ENCODE measurements around the gene ZCCHC2.

The ZCCHC2 gene

GRCh38 chr18:62609764-62610163 is 86.9 kb downstream of the ZCCHC2 start:
- DNase-seq = no peak

DNA sequence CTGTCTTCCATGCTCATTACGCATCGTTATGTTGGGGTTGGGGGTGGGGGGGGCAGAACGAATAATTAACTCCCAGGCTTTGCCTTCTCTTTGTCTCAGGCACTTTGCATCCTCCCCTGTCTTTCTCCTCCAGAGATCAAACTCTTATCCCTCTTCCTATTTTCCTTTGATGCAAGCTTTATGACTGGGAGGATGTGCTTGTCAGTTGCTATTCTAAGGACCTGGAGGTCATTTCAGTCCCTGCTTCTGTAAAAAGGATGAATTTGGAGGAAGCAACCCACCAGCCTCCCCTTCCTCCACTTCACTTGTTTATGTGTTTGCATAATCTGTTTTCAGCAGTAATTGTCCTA is 87.5 kb downstream of the ZCCHC2 start:
- DNase-seq = peak; percentile 35

DNA sequence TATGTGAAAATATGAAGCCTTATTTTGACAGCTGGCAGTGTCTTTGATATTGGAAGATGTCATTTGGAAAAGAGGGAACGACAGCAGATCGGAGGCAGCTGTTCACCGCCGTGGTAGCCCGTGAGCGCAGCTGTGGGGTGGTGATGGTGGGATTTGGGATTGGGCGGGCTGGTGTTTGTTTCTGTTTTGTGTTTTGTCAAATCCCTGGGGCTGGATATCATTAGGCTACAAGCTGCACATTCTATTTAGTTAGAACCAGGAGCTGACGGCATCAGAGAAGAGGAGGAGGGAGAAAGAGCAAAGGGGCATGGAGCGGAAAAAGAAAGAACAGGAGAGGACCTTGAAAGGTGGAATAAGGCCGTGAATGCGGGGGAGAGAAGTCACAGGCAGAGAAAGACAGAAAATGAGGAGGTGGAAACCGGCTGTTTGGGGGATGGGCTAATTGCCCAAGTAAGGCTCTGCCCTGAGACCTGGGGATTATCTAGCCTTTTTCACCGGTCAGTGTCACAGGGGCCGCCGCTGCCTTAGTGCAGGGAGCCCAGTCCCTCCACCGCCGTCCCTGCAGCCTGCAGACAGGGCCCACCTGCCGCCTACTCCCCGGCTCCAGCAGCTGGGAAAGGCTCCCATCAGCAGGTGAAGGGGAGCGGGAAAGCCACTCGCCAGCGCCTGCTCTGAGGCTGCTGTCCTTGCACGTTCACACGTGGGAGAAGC is 88.0 kb downstream of the ZCCHC2 start:
- peak; percentile 73 for DNase-seq

DNA sequence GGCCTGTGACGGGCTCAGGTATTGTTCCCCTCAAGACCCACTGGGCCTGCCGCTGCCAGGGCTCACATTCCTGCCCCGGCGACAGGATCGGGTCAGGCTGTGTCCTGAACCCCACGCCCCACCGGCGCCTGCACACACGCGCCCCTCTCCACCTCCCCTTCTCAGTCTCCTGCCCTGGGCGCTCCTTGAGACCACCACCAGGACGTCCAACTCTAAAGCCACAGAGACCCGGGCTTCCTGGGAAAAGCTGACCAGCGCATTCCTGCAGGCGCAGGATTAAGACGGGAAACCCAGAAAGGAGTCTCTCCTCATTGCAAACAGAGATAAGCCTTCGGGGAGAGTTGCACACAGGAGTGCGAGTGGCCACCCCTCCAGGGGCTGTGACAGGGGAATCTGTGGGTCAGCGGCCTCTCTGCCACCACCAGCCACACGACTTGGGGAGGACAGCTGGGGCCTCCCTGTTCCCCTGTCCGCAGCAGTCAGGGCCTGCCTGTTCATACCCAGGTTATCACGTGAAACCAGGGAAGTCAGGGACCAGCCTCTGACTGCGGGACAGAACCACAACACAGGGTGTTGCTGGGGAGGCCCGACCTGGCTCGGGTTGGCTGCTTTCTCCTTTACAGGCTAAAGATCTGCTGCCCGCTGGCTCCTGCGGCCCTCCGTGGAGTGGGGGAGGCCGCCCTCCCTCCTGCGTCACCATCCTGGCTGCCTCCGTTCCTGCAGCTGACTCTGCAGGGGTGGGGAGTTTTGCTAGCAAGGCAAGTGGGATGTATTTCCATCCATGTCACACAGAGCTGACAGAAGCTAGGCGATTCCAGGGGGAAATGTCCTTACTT is 88.8 kb downstream of the ZCCHC2 start:
- DNase-seq = peak; percentile 62

GRCh38 chr18:62612289-62612645 is 89.4 kb downstream of the ZCCHC2 start:
- DNase-seq = no peak

DNA sequence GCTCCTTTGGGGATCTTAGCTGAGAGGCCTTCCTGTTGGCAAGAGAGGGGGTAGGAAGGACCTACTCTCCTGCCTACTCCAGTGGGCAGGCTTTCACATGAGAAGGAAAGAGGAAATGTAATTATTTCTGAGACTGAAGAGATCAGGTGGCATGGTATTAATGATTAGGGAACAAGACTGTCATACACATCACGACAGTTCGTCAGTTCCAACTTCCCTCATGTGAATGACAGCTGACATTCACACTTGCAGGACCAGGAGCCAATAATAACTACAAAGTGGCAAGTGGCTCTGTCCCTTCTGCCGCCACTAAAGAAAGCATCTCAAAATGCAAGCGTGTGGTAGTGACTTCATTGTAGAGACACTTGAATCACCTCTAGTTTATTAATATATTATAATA is 90.0 kb downstream of the ZCCHC2 start:
- DNase-seq = no peak

GRCh38 chr18:62614494-62614893 is 91.7 kb downstream of the ZCCHC2 start:
- no peak for DNase-seq

DNA sequence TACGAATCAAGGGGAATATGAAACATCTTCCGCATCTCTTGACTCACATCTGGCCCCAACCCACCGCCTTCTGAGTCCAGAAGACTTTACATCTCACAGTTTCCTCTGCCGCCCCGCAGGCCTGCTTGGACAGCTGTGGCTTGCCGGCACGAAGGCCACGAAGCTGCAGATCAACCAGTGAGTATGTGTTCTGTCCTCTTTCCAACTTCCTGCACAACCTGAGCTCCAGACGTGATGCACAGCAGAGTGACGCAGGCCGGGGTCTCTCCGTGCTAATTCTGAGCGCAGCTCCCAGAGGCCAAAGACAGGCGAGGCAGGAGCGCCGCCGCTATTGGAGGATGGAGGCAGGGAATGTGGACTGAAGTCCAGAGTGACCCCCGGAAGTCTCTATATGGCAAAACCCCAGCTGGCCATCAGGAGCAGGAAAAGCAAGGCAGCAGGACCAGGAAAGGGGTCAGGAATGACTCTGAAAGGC is 93.5 kb downstream of the ZCCHC2 start:
- DNase-seq = no peak

DNA sequence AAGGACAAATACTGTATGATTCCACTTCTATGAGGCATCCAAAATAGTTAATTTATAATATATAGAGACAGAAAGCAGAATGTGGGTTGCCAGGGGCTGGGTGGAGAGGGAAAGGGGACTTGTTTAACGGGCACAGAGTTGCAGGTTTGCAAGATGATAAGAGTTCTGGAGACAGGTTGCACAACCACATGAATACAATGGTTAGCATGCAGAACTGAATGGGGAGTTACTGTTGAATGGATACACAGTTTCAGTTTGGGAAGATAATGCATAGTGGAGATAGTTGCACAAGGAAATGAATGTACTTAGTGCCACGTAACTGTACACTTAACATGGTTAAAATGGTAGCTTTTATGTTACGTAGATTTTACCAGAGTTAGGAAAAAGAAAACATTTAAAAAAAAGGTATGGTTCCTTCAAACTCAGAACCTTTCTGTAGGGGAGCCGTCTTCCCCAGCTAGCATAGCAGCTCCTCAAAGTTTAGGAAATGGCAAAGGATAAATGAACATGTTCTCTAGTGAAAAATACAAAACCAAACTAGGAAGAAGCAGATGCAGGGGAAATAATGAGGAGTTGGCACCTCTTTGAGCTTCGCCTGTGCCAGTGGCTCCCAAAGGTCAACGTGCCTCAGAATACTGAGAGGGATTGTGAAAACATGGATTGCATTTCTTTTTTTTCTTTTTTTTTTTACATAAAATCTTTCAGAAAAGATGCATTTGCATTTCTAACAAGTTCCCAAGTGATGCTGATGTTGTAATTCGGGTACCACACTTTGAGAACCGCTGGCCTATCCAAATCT is 95.2 kb downstream of the ZCCHC2 start:
- no peak for DNase-seq

DNA sequence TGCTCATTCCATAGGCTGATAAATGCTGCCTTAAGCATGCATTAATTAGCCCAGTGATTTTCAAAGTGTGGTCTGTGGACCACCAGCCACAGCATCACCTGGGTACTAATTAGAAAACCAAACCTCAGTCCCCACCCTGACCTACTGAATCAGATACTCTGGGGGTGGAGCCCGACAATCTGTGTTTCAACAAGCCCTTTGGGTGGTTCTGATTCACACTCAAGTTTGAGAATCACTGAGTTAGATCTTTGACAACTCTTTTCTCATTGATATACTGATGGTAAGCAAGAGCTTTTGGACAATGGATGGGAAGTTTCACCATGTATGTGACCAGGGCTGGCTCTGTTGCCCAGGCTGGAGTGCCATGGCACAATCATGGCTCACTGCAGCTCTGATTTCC is 95.9 kb downstream of the ZCCHC2 start:
- DNase-seq = no peak

- DNase-seq = no peak
Measured at GRCh38 chr18:62621546-62621945, 98.7 kb downstream of the ZCCHC2 start.

DNA sequence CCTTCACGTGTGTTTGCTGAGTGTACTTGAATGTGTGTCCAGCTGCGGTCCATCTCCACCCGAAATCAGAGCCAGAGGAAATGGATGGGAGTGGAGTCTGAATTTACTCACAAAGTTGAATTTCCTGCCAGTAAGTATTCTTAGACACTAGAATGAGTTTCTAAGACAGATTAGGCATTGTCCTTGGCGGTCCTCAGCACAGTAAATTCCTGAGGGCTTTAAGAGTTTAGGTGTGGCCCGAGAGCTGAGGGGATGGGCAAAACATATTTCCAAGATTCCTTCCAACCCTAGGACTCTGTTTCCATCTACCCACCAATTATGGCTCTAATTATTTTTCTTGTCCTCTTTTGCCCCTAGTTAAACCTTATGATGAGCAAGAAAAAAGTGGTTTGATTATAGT is 102.2 kb downstream of the ZCCHC2 start:
- no peak for DNase-seq

Measured in right kidney (tissue), 1 donor.